GM23338 (cell line): ENCODE data around the gene DGKB. TPM values are rescaled to one million over a fixed set of nuclear protein-coding genes. Genes with fewer than 3 reads are reported as not detected.

ENCODE experiments used
- ATAC-seq: fragments of 200-7000 bp; cut with Tn5 transposase; 3 replicates; pipeline ENCODE4 v1.9.1; 2020
- DNase-seq: peaks from one replicate; pipeline ENCODE4 v3.0.0-alpha.2; 2015; ENCODE audit warnings: low spot score
- H2AFZ ChIP-seq: fragments of 200-600 bp; sonication (generic); 2 replicates; pipeline ENCODE4 v1.8.0; 2016; ENCODE audit warnings: antibody characterized with exemption, mild to moderate bottlenecking, moderate library complexity
- H3F3A ChIP-seq: fragments of 200-600 bp; sonication (generic); replicated peaks from 2 replicates; pipeline ENCODE4 v1.8.0; 2017; ENCODE audit warnings: antibody characterized with exemption, mixed run types, low read depth
- H3K27ac ChIP-seq: fragments of 200-600 bp; sonication (generic); 2 replicates; pipeline ENCODE4 v1.6.1; 2016; ENCODE audit warnings: low read depth
- H3K27me3 ChIP-seq: fragments of 200-600 bp; sonication (generic); 2 replicates; pipeline ENCODE4 v1.8.0; 2016; ENCODE audit warnings: mild to moderate bottlenecking, mixed run types, moderate library complexity; ENCODE audit not compliant: insufficient read depth
- H3K36me3 ChIP-seq: fragments of 200-600 bp; sonication (generic); 2 replicates; pipeline ENCODE4 v1.8.0; 2016; ENCODE audit warnings: mild to moderate bottlenecking; ENCODE audit not compliant: insufficient read depth
- H3K4me1 ChIP-seq: fragments of 200-600 bp; sonication (generic); 2 replicates; pipeline ENCODE4 v1.8.0; 2016; ENCODE audit warnings: mild to moderate bottlenecking, moderate library complexity; ENCODE audit not compliant: insufficient read depth
- H3K4me2 ChIP-seq: fragments of 200-600 bp; sonication (generic); 2 replicates; pipeline ENCODE4 v1.7.1; 2017; ENCODE audit warnings: mixed run types
- H3K4me3 ChIP-seq: fragments of 200-600 bp; sonication (generic); 2 replicates; pipeline ENCODE4 v1.6.1; 2016; ENCODE audit warnings: mixed run types
- H3K79me2 ChIP-seq: fragments of 200-600 bp; sonication (generic); replicated peaks from 2 replicates; pipeline ENCODE4 v1.8.0; 2017; ENCODE audit warnings: mild to moderate bottlenecking; ENCODE audit not compliant: insufficient read depth
- H3K9me2 ChIP-seq: fragments of 200-600 bp; sonication (generic); 2 replicates; pipeline ENCODE4 v1.8.0; 2017; ENCODE audit not compliant: insufficient read depth
- H4K20me1 ChIP-seq: fragments of 200-600 bp; sonication (generic); replicated peaks from 2 replicates; pipeline ENCODE4 v1.8.0; 2017; ENCODE audit warnings: mild to moderate bottlenecking; ENCODE audit not compliant: insufficient read depth
- H3K27ac Mint-ChIP-seq: 2 replicates; pipeline ENCODE4 v1.8.0; 2020; ENCODE audit warnings: inconsistent platforms, mild to moderate bottlenecking, moderate library complexity, mixed read lengths
- H3K27me3 Mint-ChIP-seq: 3 replicates; pipeline ENCODE4 v1.8.0; 2022; ENCODE audit warnings: low read depth, mild to moderate bottlenecking, moderate library complexity, mixed read lengths, inconsistent platforms; ENCODE audit not compliant: insufficient read depth, poor library complexity
- H3K36me3 Mint-ChIP-seq: 3 replicates; pipeline ENCODE4 v1.8.0; 2021; ENCODE audit warnings: low read depth, mild to moderate bottlenecking, inconsistent platforms, moderate library complexity, mixed read lengths
- H3K4me1 Mint-ChIP-seq: 3 replicates; pipeline ENCODE4 v1.8.0; 2020; ENCODE audit warnings: mild to moderate bottlenecking, inconsistent platforms, mixed read lengths
- H3K4me3 Mint-ChIP-seq: 3 replicates; pipeline ENCODE4 v1.8.0; 2021; ENCODE audit warnings: moderate library complexity, mild to moderate bottlenecking, inconsistent platforms, mixed read lengths
- H3K9me3 Mint-ChIP-seq: 3 replicates; pipeline ENCODE4 v1.8.0; 2020; ENCODE audit warnings: moderate library complexity, mild to moderate bottlenecking, inconsistent platforms, mixed read lengths
- CREB1 ChIP-seq: fragments of 250-450 bp; sonication (Bioruptor Pico); IDR thresholded peaks from 2 replicates; pipeline ENCODE4 v1.5.0; 2020; ENCODE audit warnings: low read depth, mild to moderate bottlenecking, moderate library complexity
- EZH2 ChIP-seq: fragments of 200-600 bp; sonication (generic); IDR thresholded peaks from one replicate; pipeline ENCODE4 v1.8.0; 2017; ENCODE audit warnings: antibody characterized with exemption, mild to moderate bottlenecking, low read depth; ENCODE audit not compliant: unreplicated experiment
- EZH2phosphoT487 ChIP-seq: fragments of 200-600 bp; sonication (generic); IDR thresholded peaks from one replicate; pipeline ENCODE4 v1.8.1; 2018; ENCODE audit warnings: antibody characterized with exemption; ENCODE audit not compliant: unreplicated experiment
- JUNB ChIP-seq: IDR thresholded peaks from one replicate; pipeline ENCODE4 v1.6.1; 2016; ENCODE audit warnings: antibody characterized with exemption; ENCODE audit not compliant: unreplicated experiment
- NANOG ChIP-seq: IDR thresholded peaks from 2 replicates; pipeline ENCODE4 v1.6.1; 2016; ENCODE audit warnings: antibody characterized with exemption, borderline replicate concordance
- ZNF114 ChIP-seq: fragments of 250-450 bp; sonication (Bioruptor Pico); IDR thresholded peaks from 2 replicates; pipeline ENCODE4 v1.5.0; 2020; ENCODE audit warnings: mild to moderate bottlenecking, moderate library complexity
- ZNF331 ChIP-seq: fragments of 250-450 bp; sonication (Bioruptor Pico); IDR thresholded peaks from 2 replicates; pipeline ENCODE4 v1.5.0; 2020; ENCODE audit warnings: low read depth, mild to moderate bottlenecking, moderate library complexity
- polyA plus RNA-seq: library from polyadenylated mRNA; unstranded; fragments of >200 nt; fragmentation: Nextera tagmentation; extraction: Ambion mirVana; gene quantifications from 2 replicates; pipeline ENCODE4 v1.2.1, GENCODE V29; 2016
- total RNA-seq: library from RNA; depleted of rRNA; stranded (reverse); fragments of >200 nt; shearing (Covaris generic); gene quantifications from 2 replicates; pipeline ENCODE4 v1.2.3, GENCODE V29; 2014
- TF ChIP-seq, protein P1 (sequence below): IDR thresholded peaks from one replicate; pipeline ENCODE4 v1.6.1; 2018; ENCODE audit warnings: antibody characterized with exemption; ENCODE audit not compliant: unreplicated experiment
- TF ChIP-seq, protein P2 (sequence below), 2 experiments: fragments of 200-600 bp in 1 of 2; sonication (generic) in 1 of 2; conservative IDR thresholded peaks; 2 replicates each; pipeline versions ENCODE4 v1.5.1 to v1.6.1; 2016 to 2017; ENCODE audit warnings: antibody characterized with exemption in 2 of 2, low read depth in 2 of 2, mild to moderate bottlenecking in 2 of 2, moderate library complexity in 1 of 2
- TF ChIP-seq, protein P3 (sequence below): fragments of 250-450 bp; sonication (Bioruptor Pico); IDR thresholded peaks from 2 replicates; pipeline ENCODE4 v1.5.0; 2020; ENCODE audit warnings: mild to moderate bottlenecking, moderate library complexity

The DGKB gene
- total and polyA plus RNA-seq, 2 experiments from 2014 or later, result 4.8 to 11.5 TPM

DNA sequence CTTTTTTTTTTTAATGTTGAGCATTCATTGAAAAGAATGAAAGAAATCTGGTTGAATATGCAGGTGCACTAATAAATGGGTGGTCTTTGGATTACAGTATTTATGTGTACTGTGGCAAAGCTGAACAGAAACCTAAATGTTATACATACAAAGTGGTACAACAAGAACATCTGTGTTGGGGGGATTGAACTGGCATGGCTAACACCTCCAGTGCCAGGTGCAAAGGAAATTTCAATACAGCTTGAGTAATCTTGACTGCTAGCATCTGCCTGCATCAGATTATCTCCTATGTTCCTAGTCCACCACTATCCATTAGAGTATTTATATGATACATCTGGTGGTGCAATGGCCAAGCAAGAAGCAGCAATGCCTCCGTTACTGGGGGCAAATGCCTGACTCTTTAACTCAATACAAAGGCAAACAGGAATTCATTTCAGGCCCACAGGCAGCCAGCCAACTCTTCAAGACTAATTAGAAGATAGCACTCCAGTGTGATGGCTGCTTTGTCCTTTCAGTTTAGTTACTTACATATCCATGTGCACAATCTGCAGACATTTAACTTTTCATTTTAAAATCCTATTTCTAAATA is 692.6 kb downstream of the DGKB start:
- Mint-ChIP-seq H3K27ac (no peak overlapping the region), H3K9me3 (no peaks in the 10 kb centered on the region), H3K27me3 (no peaks in the 10 kb centered on the region), H3K36me3 (no peaks in the 10 kb centered on the region), H3K4me1 (no peaks in the 10 kb centered on the region), H3K4me3 (no peak overlapping the region)
- Histone ChIP-seq H3K4me3 (no peak overlapping the region), H4K20me1 (no peaks in the 10 kb centered on the region), H3K4me1 (no peaks in the 10 kb centered on the region), H3K36me3 (no peaks in the 10 kb centered on the region), H2AFZ (no peak overlapping the region), H3F3A (no peaks in the 10 kb centered on the region), H3K79me2 (no peaks in the 10 kb centered on the region), H3K4me2 (no peak overlapping the region), H3K27me3 (no peaks in the 10 kb centered on the region), H3K27ac (no peak overlapping the region), H3K9me2 (0 out of 2 replicates have a peak, but pooled peaks cover 4% of the 10 kb centered on the region)
- TF ChIP-seq NANOG (no peak), JUNB (no peak), ZNF114 (CRISPR knock-in tag) (no peak), EZH2 (no peak), EZH2phosphoT487 (no peak), CREB1 (CRISPR knock-in tag) (no peak), ZNF331 (CRISPR knock-in tag) (no peak)
- TF ChIP-seq, protein P1, sequence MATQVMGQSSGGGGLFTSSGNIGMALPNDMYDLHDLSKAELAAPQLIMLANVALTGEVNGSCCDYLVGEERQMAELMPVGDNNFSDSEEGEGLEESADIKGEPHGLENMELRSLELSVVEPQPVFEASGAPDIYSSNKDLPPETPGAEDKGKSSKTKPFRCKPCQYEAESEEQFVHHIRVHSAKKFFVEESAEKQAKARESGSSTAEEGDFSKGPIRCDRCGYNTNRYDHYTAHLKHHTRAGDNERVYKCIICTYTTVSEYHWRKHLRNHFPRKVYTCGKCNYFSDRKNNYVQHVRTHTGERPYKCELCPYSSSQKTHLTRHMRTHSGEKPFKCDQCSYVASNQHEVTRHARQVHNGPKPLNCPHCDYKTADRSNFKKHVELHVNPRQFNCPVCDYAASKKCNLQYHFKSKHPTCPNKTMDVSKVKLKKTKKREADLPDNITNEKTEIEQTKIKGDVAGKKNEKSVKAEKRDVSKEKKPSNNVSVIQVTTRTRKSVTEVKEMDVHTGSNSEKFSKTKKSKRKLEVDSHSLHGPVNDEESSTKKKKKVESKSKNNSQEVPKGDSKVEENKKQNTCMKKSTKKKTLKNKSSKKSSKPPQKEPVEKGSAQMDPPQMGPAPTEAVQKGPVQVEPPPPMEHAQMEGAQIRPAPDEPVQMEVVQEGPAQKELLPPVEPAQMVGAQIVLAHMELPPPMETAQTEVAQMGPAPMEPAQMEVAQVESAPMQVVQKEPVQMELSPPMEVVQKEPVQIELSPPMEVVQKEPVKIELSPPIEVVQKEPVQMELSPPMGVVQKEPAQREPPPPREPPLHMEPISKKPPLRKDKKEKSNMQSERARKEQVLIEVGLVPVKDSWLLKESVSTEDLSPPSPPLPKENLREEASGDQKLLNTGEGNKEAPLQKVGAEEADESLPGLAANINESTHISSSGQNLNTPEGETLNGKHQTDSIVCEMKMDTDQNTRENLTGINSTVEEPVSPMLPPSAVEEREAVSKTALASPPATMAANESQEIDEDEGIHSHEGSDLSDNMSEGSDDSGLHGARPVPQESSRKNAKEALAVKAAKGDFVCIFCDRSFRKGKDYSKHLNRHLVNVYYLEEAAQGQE, result no peak
- TF ChIP-seq, protein P2, sequence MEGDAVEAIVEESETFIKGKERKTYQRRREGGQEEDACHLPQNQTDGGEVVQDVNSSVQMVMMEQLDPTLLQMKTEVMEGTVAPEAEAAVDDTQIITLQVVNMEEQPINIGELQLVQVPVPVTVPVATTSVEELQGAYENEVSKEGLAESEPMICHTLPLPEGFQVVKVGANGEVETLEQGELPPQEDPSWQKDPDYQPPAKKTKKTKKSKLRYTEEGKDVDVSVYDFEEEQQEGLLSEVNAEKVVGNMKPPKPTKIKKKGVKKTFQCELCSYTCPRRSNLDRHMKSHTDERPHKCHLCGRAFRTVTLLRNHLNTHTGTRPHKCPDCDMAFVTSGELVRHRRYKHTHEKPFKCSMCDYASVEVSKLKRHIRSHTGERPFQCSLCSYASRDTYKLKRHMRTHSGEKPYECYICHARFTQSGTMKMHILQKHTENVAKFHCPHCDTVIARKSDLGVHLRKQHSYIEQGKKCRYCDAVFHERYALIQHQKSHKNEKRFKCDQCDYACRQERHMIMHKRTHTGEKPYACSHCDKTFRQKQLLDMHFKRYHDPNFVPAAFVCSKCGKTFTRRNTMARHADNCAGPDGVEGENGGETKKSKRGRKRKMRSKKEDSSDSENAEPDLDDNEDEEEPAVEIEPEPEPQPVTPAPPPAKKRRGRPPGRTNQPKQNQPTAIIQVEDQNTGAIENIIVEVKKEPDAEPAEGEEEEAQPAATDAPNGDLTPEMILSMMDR (conservative IDR thresholded peaks at IDR 0.05; ENCODE audit: low read depth in 2 of 2), result no peak
- TF ChIP-seq, protein P3, sequence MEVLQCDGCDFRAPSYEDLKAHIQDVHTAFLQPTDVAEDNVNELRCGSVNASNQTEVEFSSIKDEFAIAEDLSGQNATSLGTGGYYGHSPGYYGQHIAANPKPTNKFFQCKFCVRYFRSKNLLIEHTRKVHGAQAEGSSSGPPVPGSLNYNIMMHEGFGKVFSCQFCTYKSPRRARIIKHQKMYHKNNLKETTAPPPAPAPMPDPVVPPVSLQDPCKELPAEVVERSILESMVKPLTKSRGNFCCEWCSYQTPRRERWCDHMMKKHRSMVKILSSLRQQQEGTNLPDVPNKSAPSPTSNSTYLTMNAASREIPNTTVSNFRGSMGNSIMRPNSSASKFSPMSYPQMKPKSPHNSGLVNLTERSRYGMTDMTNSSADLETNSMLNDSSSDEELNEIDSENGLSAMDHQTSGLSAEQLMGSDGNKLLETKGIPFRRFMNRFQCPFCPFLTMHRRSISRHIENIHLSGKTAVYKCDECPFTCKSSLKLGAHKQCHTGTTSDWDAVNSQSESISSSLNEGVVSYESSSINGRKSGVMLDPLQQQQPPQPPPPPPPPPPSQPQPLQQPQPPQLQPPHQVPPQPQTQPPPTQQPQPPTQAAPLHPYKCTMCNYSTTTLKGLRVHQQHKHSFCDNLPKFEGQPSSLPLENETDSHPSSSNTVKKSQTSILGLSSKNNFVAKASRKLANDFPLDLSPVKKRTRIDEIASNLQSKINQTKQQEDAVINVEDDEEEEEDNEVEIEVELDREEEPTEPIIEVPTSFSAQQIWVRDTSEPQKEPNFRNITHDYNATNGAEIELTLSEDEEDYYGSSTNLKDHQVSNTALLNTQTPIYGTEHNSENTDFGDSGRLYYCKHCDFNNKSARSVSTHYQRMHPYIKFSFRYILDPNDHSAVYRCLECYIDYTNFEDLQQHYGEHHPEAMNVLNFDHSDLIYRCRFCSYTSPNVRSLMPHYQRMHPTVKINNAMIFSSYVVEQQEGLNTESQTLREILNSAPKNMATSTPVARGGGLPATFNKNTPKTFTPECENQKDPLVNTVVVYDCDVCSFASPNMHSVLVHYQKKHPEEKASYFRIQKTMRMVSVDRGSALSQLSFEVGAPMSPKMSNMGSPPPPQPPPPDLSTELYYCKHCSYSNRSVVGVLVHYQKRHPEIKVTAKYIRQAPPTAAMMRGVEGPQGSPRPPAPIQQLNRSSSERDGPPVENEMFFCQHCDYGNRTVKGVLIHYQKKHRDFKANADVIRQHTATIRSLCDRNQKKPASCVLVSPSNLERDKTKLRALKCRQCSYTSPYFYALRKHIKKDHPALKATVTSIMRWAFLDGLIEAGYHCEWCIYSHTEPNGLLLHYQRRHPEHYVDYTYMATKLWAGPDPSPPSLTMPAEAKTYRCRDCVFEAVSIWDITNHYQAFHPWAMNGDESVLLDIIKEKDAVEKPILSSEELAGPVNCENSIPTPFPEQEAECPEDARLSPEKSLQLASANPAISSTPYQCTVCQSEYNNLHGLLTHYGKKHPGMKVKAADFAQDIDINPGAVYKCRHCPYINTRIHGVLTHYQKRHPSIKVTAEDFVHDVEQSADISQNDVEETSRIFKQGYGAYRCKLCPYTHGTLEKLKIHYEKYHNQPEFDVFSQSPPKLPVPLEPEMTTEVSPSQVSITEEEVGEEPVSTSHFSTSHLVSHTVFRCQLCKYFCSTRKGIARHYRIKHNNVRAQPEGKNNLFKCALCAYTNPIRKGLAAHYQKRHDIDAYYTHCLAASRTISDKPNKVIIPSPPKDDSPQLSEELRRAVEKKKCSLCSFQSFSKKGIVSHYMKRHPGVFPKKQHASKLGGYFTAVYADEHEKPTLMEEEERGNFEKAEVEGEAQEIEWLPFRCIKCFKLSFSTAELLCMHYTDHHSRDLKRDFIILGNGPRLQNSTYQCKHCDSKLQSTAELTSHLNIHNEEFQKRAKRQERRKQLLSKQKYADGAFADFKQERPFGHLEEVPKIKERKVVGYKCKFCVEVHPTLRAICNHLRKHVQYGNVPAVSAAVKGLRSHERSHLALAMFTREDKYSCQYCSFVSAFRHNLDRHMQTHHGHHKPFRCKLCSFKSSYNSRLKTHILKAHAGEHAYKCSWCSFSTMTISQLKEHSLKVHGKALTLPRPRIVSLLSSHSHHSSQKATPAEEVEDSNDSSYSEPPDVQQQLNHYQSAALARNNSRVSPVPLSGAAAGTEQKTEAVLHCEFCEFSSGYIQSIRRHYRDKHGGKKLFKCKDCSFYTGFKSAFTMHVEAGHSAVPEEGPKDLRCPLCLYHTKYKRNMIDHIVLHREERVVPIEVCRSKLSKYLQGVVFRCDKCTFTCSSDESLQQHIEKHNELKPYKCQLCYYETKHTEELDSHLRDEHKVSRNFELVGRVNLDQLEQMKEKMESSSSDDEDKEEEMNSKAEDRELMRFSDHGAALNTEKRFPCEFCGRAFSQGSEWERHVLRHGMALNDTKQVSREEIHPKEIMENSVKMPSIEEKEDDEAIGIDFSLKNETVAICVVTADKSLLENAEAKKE (CRISPR knock-in tag), result no peak
- no peak for ATAC-seq
- no peak for DNase-seq
